Keratinocyte (primary cell): ENCODE results near the gene TENT4B.

Source experiments
- EZH2 ChIP-seq: IDR thresholded peaks from one replicate; pipeline ENCODE4 v1.6.1; 2012; ENCODE audit warnings: inconsistent platforms, mild to moderate bottlenecking, low read length, moderate library complexity
- TF ChIP-seq, protein P1 (sequence below), 3 experiments: IDR thresholded peaks in 1 of 3; conservative IDR thresholded peaks in 1 of 3; optimal IDR thresholded peaks in 1 of 3; 2 replicates in 2 of 3; 3 replicates in 1 of 3; pipeline versions ENCODE3 to v1.5.1; 2011; ENCODE audit warnings: low read length in 3 of 3, mild to moderate bottlenecking in 3 of 3, moderate library complexity in 2 of 3, control low read depth in 1 of 3, inconsistent platforms in 1 of 3; ENCODE audit not compliant: insufficient read depth in 2 of 3; ENCODE audit errors: extremely low read depth in 1 of 3

DNA sequence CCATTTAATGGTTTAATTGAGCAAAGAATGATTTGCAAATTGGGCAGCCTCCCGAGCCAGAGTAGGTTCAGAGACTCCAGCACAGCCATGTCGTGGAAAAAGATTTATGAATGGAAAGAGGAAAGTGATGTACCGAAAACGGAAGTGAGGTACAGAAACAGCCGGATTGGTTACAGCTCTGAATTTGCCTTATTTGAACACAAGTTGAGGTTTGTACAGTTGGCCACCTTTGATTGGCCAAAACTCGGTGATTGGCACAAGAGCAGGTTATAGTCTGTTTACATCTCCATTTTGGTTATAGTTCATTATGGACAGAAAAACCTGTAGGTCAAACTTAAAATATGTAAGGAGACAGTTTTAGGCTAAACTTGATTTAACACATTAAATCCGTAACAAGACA is 44.5 kb downstream of the TENT4B start:
- TF ChIP-seq, protein P1, sequence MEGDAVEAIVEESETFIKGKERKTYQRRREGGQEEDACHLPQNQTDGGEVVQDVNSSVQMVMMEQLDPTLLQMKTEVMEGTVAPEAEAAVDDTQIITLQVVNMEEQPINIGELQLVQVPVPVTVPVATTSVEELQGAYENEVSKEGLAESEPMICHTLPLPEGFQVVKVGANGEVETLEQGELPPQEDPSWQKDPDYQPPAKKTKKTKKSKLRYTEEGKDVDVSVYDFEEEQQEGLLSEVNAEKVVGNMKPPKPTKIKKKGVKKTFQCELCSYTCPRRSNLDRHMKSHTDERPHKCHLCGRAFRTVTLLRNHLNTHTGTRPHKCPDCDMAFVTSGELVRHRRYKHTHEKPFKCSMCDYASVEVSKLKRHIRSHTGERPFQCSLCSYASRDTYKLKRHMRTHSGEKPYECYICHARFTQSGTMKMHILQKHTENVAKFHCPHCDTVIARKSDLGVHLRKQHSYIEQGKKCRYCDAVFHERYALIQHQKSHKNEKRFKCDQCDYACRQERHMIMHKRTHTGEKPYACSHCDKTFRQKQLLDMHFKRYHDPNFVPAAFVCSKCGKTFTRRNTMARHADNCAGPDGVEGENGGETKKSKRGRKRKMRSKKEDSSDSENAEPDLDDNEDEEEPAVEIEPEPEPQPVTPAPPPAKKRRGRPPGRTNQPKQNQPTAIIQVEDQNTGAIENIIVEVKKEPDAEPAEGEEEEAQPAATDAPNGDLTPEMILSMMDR (optimal IDR thresholded peaks at IDR 0.05 in 1 of 3, IDR thresholded peaks at IDR 0.05 in 1 of 3, conservative IDR thresholded peaks at IDR 0.05 in 1 of 3; ENCODE audit: extremely low read depth in 1 of 3, insufficient read depth in 2 of 3, low read length in 3 of 3): no peak
- TF ChIP-seq EZH2: no peak
